Measurements from ENCODE around the gene DMPK. TPM values are rescaled to one million over a fixed set of nuclear protein-coding genes. Genes with fewer than 3 reads are reported as not detected.

Gene DMPK
- total and polyA plus RNA-seq, 2 of the 4 experiments (the other 2 are of a cell fraction), result 7.9 to 50.7 TPM

Other genes starting within 250 kb of the DMPK start
- 3.9 and 5.2 TPM in 2 replicates for gene OPA3, start 197.7 kb downstream of the DMPK start, total RNA-seq (2012; rRNA removed)
- gene OPA3, start 197.7 kb downstream of the DMPK start, polyA plus RNA-seq (2012; rRNA removed), result 9.6 and 10.9 TPM in 2 replicates
- not detected in 2 replicates for gene GPR4, start 180.3 kb downstream of the DMPK start, total RNA-seq (2012; rRNA removed)
- gene GPR4, start 180.3 kb downstream of the DMPK start, polyA plus RNA-seq (2012; rRNA removed), result 0.02 and 0.04 TPM in 2 replicates
- 11.1 and 11.8 TPM in 2 replicates for gene EML2, start 143.1 kb downstream of the DMPK start, total RNA-seq (2012; rRNA removed)
- gene EML2, start 143.1 kb downstream of the DMPK start, polyA plus RNA-seq (2012; rRNA removed), result 25.3 and 26.0 TPM in 2 replicates
- 0.18 and 0.28 TPM in 2 replicates for gene GIPR, start 114.3 kb downstream of the DMPK start, total RNA-seq (2012; rRNA removed)
- 0.63 and 1.2 TPM in 2 replicates for gene GIPR, start 114.3 kb downstream of the DMPK start, polyA plus RNA-seq (2012; rRNA removed)
- gene SNRPD2, start 90.5 kb downstream of the DMPK start, total RNA-seq (2012; rRNA removed), result 877 and 974 TPM in 2 replicates
- 587 and 623 TPM in 2 replicates for gene SNRPD2, start 90.5 kb downstream of the DMPK start, polyA plus RNA-seq (2012; rRNA removed)
- 6.6 and 7.8 TPM in 2 replicates for gene QPCTL, start 89.8 kb downstream of the DMPK start, total RNA-seq (2012; rRNA removed)
- gene QPCTL, start 89.8 kb downstream of the DMPK start, polyA plus RNA-seq (2012; rRNA removed), result 11.5 and 12.1 TPM in 2 replicates
- 2.2 and 3.0 TPM in 2 replicates for gene FBXO46, start 51.6 kb downstream of the DMPK start, total RNA-seq (2012; rRNA removed)
- gene FBXO46, start 51.6 kb downstream of the DMPK start, polyA plus RNA-seq (2012; rRNA removed), result 6.8 and 7.0 TPM in 2 replicates
- gene MEIOSIN, start 49.1 kb downstream of the DMPK start, total RNA-seq (2012; rRNA removed), result not detected in 2 replicates
- not detected in 2 replicates for gene MEIOSIN, start 49.1 kb downstream of the DMPK start, polyA plus RNA-seq (2012; rRNA removed)
- 0.90 and 1.4 TPM in 2 replicates for gene SIX5, start 13.2 kb downstream of the DMPK start, total RNA-seq (2012; rRNA removed)
- 15.5 TPM in 2 replicates for gene SIX5, start 13.2 kb downstream of the DMPK start, polyA plus RNA-seq (2012; rRNA removed)
- 9.7 and 10.0 TPM in 2 replicates for gene DMWD, start 10.4 kb upstream of the DMPK start, total RNA-seq (2012; rRNA removed)
- 28.5 and 33.1 TPM in 2 replicates for gene DMWD, start 10.4 kb upstream of the DMPK start, polyA plus RNA-seq (2012; rRNA removed)
- gene RSPH6A, start 32.8 kb upstream of the DMPK start, total RNA-seq (2012; rRNA removed), result under 0.01 TPM in 2 replicates
- 0.09 TPM in 1 of 2 replicates, not detected in the other for gene RSPH6A, start 32.8 kb upstream of the DMPK start, polyA plus RNA-seq (2012; rRNA removed)
- 33.6 and 35.3 TPM in 2 replicates for gene SYMPK, start 80.7 kb upstream of the DMPK start, total RNA-seq (2012; rRNA removed)
- 70.0 and 71.5 TPM in 2 replicates for gene SYMPK, start 80.7 kb upstream of the DMPK start, polyA plus RNA-seq (2012; rRNA removed)
- not detected in 2 replicates for gene FOXA3, start 81.8 kb upstream of the DMPK start, total RNA-seq (2012; rRNA removed)
- not detected in 2 replicates for gene FOXA3, start 81.8 kb upstream of the DMPK start, polyA plus RNA-seq (2012; rRNA removed)
- 4.5 and 5.0 TPM in 2 replicates for gene IRF2BP1, start 103.7 kb upstream of the DMPK start, total RNA-seq (2012; rRNA removed)
- gene IRF2BP1, start 103.7 kb upstream of the DMPK start, polyA plus RNA-seq (2012; rRNA removed), result 8.5 and 11.6 TPM in 2 replicates
- 0.28 and 0.36 TPM in 2 replicates for gene MYPOP, start 120.1 kb upstream of the DMPK start, total RNA-seq (2012; rRNA removed)
- gene MYPOP, start 120.1 kb upstream of the DMPK start, polyA plus RNA-seq (2012; rRNA removed), result 2.8 and 3.1 TPM in 2 replicates
- gene NANOS2, start 132.3 kb upstream of the DMPK start, total RNA-seq (2012; rRNA removed), result not detected in 2 replicates
- not detected in 2 replicates for gene NANOS2, start 132.3 kb upstream of the DMPK start, polyA plus RNA-seq (2012; rRNA removed)
- gene NOVA2, start 191.4 kb upstream of the DMPK start, total RNA-seq (2012; rRNA removed), result not detected in 2 replicates
- 0.03 TPM in 1 of 2 replicates, not detected in the other for gene NOVA2, start 191.4 kb upstream of the DMPK start, polyA plus RNA-seq (2012; rRNA removed)
- gene CCDC61, start 213.0 kb upstream of the DMPK start, total RNA-seq (2012; rRNA removed), result 3.2 and 3.6 TPM in 2 replicates
- gene CCDC61, start 213.0 kb upstream of the DMPK start, polyA plus RNA-seq (2012; rRNA removed), result 9.1 and 10.0 TPM in 2 replicates
- not detected in 2 replicates for gene PGLYRP1, start 240.6 kb upstream of the DMPK start, total RNA-seq (2012; rRNA removed)
- not detected in 2 replicates for gene PGLYRP1, start 240.6 kb upstream of the DMPK start, polyA plus RNA-seq (2012; rRNA removed)